ENCODE results near the gene SHISAL1.

The SHISAL1 gene

DNA sequence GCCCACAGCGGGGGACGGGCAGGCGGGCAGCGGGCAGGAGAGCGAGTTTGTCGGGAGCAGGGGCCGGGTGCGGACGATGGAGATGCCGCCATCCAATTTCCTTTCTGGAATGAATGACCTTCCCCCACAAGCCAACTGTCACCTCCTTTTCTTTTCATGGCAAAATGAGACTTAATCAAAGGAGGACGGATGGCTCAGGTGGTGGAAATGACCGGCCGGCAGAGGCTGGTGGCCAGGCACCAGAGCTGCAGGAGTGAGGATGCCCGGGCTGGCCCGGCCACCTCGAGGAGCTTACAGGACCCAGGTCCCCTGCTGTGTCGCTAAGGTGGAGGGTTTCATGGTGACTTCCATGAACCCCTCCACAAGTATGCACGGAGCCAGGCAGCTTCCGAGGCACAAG, 11.7 kb downstream of the SHISAL1 start:
- no peak for DNase-seq

DNA sequence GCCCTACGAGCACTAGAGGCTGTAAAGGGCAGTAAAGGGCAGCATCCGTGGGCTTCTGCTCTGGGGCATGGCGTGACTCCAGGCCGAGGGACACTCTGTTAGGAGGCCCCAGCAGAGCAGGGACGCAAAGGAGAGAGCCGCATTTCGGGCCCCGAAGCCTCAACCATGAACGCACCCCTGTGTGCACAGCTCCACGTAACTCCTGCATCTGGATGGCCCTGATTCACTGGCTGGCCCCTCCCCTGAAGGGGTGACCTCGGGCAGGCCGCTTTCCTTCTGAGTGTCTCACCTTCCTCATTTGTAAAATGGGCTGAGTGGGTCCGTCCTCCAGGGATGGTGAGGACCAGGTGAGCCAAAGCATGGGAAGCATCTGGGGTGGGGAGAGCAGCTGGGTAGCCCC, 13.6 kb downstream of the SHISAL1 start:
- DNase-seq: no peak

DNA sequence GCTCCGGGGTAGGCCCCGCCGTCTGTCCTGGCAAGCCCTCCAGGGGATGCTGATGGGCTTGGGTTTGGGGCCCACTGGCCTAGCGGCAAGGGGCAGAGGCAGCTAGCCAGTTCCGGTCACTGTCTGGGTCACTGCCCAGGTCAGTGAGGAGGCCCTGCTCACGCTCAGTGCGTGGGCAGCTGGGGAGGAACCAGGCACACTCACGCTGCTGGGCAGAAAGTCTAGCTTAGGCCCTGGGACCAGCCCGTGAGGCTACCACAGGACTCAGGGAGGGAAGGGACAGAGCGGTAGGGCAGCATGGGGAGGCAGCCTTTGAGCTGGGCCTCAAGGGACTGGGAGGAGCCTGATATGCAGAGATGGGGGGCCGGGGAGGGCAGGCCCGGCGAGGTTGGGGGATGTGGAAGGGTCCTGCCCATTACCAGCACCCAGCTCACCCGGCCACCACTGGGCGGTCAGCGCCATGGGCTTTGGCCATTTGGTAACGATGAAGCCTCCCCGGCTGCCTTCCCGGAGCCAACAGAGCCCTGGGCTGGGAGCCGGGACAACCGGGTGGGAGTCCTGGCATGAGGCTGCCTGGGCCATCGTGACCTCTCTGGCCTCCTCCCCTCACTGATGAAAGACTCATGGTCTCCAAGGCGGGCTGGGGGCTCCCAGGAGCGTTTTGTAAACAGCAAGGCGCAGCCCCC, 14.2 kb downstream of the SHISAL1 start:
- DNase-seq: peak in 1 of 2 donors; percentile 13

DNA sequence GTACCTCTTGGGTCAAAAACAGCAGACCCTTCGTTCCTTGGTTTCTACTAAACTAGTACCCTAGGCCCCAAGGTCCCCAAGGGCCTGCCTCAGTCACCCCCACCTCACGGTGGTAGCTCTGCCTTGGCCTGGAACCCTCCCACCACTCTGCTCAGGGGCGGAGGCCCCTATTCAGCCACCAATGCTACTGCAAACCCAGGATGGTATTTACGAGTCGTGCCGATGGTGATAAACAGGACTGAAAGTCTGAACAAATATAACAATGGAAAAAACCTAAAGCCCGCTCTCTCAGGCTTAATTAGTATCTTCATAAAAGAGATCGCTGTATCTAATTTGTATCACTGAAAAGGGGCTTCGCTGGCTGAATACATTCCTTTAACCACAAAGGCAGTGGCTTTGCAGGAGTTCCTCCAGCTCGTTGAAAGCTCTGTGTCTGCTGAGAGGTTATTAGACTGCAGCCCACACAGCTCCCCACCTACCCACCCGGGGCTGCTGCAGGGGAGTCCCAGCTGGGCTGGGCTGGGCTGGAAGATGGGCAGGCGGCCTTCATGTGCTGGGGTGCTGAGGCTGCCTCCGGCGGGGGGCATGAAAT, 15.2 kb downstream of the SHISAL1 start:
- no peak for DNase-seq

DNA sequence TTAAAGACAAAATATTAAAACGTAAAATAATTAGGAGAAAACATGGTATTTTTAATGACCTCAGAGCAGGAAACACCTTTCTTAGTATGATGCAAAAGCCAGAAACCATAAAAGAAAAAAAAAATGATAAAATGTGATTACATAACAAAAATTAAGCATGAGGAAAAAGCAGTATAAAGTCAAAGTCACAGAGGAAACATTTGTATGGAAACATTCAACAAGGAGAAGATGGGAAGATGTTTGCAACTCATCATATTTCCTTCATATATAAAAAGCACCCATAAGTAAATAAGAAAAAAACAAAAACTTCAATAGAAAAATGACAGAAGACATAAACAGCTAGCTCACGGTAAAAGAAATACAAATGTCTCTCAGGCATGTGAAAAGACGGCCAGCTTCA, 17.3 kb downstream of the SHISAL1 start:
- no peak for DNase-seq

DNA sequence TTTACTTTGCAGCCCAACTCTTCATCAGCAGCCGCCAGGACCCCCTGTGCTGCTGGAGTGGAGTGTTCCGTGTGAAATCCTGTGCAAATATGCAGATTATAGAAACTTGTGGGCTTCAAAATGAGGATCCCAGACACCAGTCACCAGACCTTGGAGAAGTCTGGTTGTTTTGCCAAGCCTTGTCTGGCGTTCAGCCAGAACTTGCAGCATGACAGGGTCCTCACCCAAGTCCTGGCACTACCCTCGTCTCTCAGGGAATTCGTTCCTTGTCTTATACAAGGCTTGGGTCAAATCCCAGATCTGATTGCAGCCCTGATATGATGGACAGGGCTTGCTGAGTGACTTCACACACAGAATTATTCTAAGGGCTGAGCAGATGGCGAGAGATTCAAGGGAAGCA, 18.9 kb downstream of the SHISAL1 start:
- DNase-seq: peak in 1 of 2 donors; percentile 21

DNA sequence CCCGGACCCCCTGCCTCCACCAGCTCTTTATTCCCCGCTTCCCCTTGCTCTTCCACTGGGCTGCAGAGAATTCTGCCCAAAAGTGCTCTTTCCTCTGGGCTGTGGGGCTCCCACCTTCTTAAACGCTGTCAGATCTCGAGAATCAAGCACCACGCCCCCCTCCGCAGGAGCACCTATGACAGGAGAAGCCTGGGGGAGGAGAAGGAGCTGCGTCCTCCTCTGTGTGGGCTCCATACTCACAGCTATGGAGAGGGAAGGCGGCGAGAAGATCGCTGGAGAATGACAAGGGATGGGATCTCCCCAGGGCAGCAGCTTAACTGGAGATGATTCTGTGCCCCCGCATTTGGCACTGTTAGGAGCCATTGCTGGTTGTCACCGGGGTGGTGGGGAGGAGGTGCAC, 19.7 kb downstream of the SHISAL1 start:
- DNase-seq: no peak

DNA sequence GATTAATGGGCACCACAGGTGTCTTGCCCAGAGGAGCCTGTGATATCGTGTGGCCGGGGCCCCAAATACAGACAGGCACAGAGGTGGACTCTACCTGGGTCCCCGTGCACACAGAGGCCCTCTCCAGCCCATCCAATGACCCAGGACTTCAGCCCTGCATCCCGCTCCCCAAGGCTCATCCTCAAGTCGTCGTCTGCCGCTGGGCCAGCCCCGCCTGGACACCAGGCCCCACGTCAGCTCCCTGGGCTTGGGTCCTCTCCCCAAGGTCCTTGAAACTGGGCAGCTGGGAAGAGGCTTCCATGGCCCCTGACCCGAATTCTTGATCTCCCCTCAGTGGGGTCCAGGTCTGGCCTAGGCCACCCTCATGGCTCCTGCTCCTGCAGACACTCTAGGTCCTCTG, 20.2 kb downstream of the SHISAL1 start:
- DNase-seq: no peak

DNA sequence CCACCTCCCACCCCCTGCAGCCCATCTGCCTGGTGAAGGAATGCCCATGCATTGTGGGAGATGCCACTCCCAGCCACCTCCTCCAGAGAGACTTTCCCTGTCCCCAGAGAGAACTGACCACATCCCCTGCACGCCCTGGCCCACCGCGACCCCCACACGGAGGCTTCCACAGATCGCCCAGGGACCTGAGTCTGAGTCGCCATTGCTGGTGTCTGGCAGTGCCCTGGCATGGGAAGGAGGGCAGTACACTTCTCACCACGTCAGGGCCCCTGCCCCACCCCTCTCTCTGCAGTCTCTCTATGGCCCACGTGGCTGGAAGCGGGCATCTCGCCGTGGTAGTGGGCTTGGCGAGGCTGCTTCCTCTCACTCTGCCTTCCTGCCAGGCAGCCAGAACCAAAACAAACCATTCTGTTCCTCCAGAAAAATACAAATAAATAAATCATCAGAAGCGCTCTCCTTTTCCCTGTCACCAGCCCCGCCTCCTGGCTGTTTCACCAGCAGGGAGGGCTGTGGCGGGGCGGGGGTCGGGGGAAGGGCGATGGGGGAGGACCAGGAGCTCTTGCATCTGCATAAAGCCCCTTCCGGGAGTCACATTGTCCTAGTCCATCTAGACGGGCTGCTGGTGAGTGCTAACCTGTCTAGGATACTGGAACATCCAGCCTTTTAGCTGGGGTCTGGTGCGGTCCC, 20.9 kb downstream of the SHISAL1 start:
- DNase-seq: no peak

DNA sequence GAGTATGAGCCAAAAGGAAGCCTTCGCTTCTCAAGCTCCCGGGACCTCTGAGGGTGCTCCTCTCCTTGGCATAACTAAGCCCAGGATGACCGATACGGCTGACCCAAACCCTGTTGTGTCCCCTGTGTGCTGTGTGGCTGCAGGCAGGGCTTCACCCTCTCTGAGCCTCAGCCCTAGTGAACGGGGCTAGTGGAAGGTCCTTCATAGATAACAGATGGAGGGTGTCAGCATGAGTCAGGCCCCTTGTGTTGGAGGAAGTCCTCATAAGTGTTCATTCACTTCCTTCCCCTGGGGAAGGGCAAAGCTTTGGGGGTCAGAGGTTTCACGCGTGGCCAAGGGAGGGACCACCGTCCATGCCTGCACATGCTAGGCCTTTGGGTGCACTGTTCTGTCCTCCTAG, 21.5 kb downstream of the SHISAL1 start:
- DNase-seq: peak; percentile 11 to 63

DNA sequence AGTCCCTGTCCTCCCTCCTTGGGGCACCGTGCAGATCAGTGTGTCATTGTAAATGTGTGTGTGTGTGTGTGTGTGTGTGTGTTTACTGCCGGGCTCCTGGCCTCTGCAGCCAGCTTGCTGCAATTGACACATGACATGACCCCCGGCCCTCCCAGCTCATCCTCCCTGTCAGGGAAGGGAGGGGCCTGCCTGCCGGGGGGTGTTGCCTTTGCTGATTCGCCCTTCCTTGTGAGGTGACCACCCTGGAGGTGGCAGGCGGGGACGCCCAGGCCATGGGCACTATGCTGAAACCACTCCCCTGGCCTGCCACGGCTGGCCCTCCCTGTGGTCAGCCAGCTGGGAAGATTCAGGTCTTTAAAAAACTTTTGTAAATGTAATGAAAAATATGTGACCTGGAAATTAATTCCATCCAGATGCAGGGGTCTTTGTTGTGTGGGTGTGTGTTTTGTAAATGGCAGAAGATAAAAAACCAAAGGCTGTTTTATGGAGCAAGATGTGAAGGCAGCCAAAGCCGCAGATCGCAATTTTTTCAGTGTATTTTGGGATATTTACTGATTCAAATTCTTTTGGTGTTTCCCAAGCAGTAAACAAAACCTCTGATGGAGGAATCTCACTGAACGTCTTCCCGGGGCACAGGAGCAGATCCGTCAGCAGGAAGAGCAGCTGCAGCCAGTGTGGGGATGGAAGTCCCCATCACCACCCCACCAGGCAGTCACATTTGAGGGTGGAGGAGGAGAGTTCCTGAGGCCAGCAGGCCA, 23.2 kb downstream of the SHISAL1 start:
- no peak for DNase-seq

DNA sequence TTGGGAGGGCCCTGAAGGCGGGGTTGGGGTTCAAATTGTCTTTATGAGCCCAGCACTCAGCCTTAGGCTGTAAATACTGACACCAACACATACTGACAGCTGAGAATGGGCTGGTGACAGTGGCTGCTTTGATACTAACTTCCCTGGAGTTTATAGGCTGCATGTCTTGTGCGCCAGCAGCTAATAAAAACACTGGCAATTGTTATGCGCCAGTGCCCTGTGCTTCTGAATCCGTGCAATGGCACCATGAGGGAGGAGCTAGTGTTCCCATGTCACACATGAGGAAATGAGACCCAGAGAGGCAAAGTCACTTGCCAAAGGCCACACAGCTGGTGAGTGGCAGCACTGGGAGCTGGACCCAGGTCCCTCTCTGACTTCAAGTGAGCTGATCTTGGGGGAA, 23.8 kb downstream of the SHISAL1 start:
- DNase-seq: no peak

DNA sequence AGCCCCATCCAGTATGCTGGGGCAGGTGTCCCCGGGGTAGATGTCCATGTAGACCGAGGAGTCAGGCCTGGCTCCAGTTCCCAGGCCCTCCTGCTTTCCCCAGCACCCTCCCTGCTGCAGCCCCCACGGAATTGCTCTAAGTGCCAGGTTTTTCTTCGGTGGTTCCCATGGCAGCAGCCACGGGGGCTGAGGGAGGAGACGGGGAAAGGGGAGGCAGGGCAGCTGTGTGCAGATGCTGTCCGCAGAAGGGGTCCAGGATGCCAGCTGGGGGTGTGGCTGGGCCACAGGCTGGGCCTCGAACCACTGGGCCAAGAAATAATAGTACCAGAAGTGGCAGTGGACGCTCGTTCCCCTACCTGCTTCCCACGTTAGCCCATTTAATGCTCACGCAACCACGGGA, 25.0 kb downstream of the SHISAL1 start:
- no peak for DNase-seq

DNA sequence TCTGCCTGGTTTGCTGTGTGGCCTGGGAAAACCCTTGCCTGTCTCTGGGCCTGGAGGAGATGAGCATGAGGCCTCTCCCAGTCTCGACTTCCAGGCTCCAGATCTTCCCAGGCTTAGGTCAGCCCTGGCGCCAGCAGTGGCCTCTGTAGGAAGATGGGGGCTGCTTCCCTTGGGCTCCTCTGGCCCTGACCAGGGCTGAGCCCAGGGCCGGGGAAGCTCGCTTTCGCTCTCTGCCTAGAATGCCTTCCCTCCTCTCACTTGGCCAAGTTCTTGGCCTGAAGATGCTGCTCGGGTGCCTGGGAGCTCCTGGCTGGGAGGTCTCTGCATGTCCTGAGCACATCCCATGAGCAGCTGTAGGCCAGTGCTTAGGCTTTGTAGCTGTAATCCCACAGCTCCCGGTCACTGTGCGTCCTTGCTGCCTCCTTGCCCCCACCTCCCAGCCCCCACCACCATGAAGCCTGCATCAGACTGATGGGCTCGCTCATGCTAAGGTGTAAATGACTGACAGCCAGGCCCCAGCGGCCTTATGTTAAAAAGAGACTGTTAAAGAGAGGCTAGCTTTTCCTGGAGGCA, 25.5 kb downstream of the SHISAL1 start:
- no peak for DNase-seq

DNA sequence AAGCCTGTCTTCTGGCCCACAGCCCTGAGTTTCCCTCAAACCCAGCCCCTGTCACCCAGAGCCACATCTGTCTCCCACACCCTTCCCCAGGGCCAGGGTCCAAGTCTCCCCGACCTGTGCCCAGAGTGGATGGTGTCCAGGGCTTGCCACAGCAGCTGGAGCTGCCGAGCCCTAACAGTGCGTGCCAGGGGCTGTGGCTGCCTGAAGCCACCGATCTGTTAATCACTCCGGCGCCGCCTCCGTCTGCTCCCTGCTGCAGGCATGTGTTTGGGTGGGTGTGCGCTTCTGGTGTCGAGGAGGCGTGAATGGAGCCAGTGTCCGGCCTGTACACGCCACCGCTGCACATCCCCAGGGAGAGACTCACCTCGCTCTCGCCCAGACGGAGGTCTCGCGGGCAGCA, 26.1 kb downstream of the SHISAL1 start:
- no peak for DNase-seq

DNA sequence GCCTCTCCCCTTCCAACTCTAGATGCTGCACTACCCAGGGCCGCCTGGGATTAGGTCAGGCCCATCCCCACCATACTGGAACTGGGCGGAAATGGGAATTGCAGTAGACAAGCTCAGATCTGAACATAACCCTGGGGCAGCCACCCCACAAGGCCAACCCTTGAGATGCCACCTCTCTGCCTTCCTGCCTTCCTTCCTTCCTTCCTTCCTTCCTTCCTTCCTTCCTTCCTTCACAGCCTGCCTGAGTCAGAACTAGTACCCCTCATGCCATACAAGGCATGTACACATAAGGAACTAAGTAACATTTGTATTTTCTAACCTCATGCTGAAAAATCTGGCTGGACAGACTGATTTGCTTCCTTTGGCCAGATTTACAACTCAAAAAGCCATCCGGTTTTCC, 28.0 kb downstream of the SHISAL1 start:
- DNase-seq: no peak

DNA sequence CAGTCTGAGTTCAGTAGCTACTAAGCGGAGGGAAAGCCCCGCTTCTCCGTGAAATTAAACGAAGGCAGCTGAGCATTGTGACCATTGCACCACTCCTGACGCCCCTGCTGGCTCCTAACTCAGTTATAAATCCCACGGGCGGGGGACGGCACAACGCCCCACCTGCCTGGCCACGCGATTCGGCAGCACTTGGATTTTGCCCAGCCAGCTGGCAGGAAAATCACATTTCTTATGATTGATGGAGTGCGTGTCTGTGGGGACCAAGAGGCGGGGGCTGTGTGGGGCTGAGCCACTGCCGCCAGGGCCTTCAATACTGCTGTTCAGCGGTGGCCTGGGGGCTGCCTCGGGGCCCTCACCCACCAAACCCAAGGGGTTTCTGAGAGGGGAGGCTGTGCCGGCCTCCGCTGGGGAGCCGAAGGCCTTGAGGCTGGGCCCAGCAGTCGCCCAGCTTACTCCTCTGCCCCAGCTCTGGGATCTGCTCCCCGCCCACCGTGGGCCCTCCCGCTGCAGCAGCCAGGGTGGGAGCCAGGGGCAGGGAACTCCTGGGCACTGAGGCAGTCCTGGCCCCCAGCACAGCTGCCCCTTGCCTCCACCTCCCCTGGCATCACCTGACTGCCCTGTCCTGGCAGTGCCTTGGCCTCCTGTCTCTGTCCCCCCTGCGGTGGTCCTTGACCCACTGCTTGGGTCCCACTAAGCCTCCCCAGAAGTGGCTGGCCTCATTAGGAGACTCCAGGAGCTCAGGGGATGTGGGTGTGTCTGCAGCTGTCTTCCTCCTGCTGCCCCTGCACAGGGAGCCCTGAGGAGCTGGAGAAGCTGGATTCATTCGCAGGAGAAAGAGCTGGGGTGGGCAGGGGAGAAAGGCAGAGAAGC, 30.7 kb downstream of the SHISAL1 start:
- DNase-seq: no peak

DNA sequence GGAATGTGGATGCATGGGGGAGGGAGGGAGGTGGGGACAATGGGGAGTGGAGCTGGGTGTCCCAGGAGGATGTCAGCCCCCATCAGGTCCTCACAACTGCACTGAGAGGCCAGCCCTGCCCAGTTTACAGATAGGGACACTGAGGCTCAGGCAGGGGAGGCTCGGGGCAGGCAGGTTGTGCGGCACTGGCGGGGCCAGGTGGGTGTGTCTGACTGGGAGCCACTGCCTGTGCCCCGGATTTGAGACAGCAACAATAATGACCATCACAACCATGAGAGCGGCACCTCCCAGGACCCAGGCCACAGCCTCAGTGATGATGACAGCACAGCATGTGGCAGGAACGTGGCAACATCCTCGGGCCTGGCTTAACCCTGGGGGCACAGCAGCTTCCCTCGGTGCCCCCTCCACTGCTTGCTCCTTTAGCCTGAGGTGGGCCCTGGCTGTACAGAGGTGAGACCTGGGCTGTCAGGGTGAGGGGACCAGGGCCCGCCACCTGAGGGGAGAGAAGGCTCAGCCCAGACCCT, 32.0 kb downstream of the SHISAL1 start:
- DNase-seq: no peak

DNA sequence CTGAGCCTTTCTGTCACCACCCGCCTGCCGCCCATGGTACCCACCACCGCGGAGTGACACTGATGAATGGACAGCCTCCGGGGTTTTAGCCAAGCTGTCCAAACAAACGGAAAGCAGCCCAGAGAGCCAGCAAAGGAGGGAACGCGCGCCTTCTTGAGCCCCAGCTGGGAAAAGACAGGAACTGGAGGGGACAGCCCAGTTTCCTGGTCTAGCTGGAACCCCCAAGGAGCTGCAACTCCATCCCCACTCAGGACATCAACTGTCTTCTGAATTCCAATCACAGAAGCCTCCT, 33.7 kb downstream of the SHISAL1 start:
- no peak for DNase-seq

DNA sequence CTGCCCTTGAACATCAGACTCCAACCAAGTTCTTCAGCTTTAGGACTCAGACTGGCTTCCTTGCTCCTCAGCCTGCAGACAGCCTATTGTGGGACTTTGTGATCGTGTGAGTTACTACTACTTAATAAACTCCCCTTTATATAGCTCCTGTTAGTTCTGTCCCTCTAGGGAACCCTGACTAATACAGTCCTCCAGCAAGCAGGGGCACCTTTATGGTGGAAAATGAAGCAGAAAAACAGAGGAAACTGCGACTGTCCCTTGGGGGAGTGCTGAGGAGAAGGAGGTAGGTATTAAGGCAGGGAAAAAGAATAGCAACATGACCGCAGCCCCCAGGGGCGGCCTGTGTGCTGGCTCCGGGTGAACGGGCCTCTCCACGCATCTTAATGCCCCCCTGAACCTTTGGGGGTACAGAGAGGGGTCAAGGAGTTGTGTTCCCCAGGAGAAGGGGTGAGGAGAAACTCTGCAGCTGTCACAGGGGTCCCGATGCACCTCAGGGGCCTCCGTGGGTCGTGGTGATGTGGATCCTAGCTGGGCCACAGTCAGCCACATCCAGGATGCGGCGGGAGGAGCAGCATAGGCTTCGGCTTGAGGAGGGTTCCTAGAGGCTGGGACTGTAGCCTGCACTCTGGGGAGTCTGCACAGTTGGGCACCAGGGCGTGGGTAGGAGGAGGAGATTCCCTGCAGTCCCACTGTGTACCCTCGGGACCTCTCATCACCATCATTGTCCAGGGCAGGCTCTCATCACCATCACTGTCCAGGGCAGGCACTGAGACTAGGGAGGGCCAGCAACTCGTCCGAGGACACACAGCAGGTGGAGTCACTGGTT, 34.3 kb downstream of the SHISAL1 start:
- no peak for DNase-seq

All from inflammatory macrophage (primary cell).